Measurements from ENCODE around the gene SPDYE6. TPM values are rescaled to one million over a fixed set of nuclear protein-coding genes. Genes with fewer than 3 reads are reported as not detected.
"Not testable (repeated sequence)": the region's sequence is repeated elsewhere in the genome, so short reads cannot be mapped to it uniquely, and the experiment has no call there.

SPDYE6 gene
- total and polyA plus RNA-seq, 2 donors (not counting 1 experiment from before 2014, with no cell fraction given), result not detected

DNA sequence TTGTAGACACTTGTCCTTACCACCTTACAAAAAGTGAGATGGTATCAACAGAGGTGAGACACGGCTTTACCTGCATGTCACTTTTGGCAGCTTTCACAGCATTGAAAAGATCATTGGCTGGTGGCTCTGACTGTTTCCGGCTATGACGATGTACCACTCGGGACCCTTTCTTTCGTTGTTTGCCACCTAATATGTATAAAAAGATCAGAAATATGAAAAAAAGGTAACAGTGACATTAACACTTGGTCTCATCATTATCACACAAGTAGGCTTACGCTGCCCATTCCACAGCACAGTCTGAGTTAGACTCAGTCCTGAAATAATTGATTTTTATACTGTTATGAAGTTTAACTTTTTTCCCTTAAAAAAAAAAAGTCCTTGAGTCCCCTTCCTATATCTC lies 29.1 kb downstream of the SPDYE6 start:
- not testable (repeated sequence) for H3K4me2 ChIP-seq (replicated peaks; ENCODE audit: low read depth, low read length, poor library complexity, severe bottlenecking)

DNA sequence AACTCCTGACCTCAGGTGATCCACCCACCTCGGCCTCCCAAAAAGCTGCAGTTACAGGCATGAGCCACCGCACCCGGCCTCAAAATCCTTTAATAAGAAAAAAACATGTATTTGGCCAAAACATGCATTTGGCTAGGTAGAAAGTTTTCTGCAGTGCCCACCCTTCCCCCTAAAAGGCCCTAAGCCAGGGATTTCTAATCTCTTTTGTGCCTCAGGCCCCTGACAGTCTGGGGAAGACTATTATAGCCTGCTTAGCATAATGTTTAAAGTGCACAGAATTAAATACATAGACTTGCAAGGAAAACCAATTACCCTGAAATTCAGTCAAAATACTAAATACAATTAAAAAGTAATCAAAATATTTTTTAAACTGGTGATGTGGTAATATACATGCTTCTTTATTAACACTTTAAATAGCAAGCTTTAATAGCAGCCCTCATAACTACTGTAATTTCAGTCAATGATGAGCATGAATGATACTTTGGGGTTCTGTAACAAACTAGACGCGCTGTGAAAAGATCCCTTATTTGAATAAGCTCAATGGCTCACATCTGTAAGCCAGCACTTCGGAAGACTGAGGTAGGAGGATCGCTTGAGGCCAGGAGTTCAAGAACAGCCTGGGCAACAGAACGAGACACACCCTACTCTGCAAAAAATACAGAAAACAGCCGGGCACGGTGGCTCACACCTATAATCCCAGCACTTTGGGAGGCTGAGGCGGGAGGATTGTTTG lies 29.9 kb downstream of the SPDYE6 start:
- no peak overlapping the region for H3K27ac Mint-ChIP-seq
- H3K4me1 ChIP-seq (ENCODE audit: control insufficient read depth in 2 of 2, insufficient read depth in 2 of 2, low read length in 2 of 2), result peaks cover 3 to 11% of the 10 kb centered on the region in 2 donors
- H3K4me1 Mint-ChIP-seq, result peaks cover 26% of the 10 kb centered on the region
- no peak overlapping the region for H3K4me2 ChIP-seq (replicated peaks; ENCODE audit: low read depth, low read length, poor library complexity, severe bottlenecking)
- no peaks in the 10 kb centered on the region for H3K79me2 ChIP-seq (ENCODE audit: control insufficient read depth, insufficient read depth, low read length)
- no peaks in the 10 kb centered on the region for H4K20me1 ChIP-seq (ENCODE audit: control insufficient read depth, insufficient read depth, low read length, poor library complexity, severe bottlenecking)
- intact Hi-C loops (cut with micrococcal nuclease), result no loop called here
- H3K4me3 ChIP-seq (ENCODE audit: control extremely low read depth in 1 of 5, extremely low read depth in 1 of 5, insufficient read depth in 1 of 5, low read depth in 2 of 5, low read length in 4 of 5), result no peak overlapping the region
- CTCF ChIA-PET, result interaction anchor here (1.6 kb wide), 1 partner anchor 46 kb away, joined by 3 read pairs; no protein-coding TSS in a partner anchor
- no peak for ATAC-seq (ENCODE audit: low read depth)
- no peak for DNase-seq
- no peaks in the 10 kb centered on the region for H3K27me3 ChIP-seq (replicated peaks in 1 of 4; ENCODE audit: control extremely low read depth in 1 of 4, control insufficient read depth in 3 of 4, insufficient read depth in 4 of 4, low read length in 3 of 4)
- no peak overlapping the region for H3K27ac ChIP-seq (ENCODE audit: low read length in 2 of 2)
- POLR2A ChIA-PET, result no interaction called here
- no peaks in the 10 kb centered on the region for H3K9me3 Mint-ChIP-seq (ENCODE audit: insufficient read depth)
- H3K9ac ChIP-seq (ENCODE audit: low read length), result no peak overlapping the region
- no peak for TF ChIP-seq EZH2 (IDR thresholded peaks at IDR 0.05; ENCODE audit: borderline replicate concordance, insufficient read depth, low read depth, low read length, poor library complexity, severe bottlenecking)
- TF ChIP-seq, protein P1, sequence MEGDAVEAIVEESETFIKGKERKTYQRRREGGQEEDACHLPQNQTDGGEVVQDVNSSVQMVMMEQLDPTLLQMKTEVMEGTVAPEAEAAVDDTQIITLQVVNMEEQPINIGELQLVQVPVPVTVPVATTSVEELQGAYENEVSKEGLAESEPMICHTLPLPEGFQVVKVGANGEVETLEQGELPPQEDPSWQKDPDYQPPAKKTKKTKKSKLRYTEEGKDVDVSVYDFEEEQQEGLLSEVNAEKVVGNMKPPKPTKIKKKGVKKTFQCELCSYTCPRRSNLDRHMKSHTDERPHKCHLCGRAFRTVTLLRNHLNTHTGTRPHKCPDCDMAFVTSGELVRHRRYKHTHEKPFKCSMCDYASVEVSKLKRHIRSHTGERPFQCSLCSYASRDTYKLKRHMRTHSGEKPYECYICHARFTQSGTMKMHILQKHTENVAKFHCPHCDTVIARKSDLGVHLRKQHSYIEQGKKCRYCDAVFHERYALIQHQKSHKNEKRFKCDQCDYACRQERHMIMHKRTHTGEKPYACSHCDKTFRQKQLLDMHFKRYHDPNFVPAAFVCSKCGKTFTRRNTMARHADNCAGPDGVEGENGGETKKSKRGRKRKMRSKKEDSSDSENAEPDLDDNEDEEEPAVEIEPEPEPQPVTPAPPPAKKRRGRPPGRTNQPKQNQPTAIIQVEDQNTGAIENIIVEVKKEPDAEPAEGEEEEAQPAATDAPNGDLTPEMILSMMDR (IDR thresholded peaks at IDR 0.05), result no peak
- H3K36me3 ChIP-seq (replicated peaks in 1 of 2; ENCODE audit: control extremely low read depth in 1 of 2, control insufficient read depth in 1 of 2, extremely low read depth in 1 of 2, insufficient read depth in 2 of 2, low read length in 1 of 2), result peaks cover 0 to 4% of the 10 kb centered on the region in 2 experiments
- H3K27me3 Mint-ChIP-seq, result no peaks in the 10 kb centered on the region
- 95% methylated on average over 7 of the region's 11 CpGs for WGBS (ENCODE audit: insufficient coverage)
- no peaks in the 10 kb centered on the region for H3K9me3 ChIP-seq (ENCODE audit: control extremely low read depth in 1 of 3, control insufficient read depth in 2 of 3, insufficient read depth in 1 of 3, low read length in 2 of 3)
- H3K4me3 Mint-ChIP-seq, result no peak overlapping the region
- H2AFZ ChIP-seq (ENCODE audit: insufficient read depth, low read depth, low read length, poor library complexity, severe bottlenecking), result no peak overlapping the region

More for the DNA sequence above, 29.1 kb downstream of the SPDYE6 start:
- POLR2A ChIA-PET; H3K27ac ChIP-seq (ENCODE audit: low read length in 2 of 2); H3K36me3 ChIP-seq (replicated peaks in 1 of 2; ENCODE audit: control extremely low read depth in 1 of 2, control insufficient read depth in 1 of 2, extremely low read depth in 1 of 2, insufficient read depth in 2 of 2, low read length in 1 of 2); H3K27me3 ChIP-seq (replicated peaks in 1 of 4; ENCODE audit: control extremely low read depth in 1 of 4, control insufficient read depth in 3 of 4, insufficient read depth in 4 of 4, low read length in 3 of 4); intact Hi-C loops (cut with micrococcal nuclease); H3K9me3 Mint-ChIP-seq (ENCODE audit: insufficient read depth); H3K79me2 ChIP-seq (ENCODE audit: control insufficient read depth, insufficient read depth, low read length); H4K20me1 ChIP-seq (ENCODE audit: control insufficient read depth, insufficient read depth, low read length, poor library complexity, severe bottlenecking); H3K9me3 ChIP-seq (ENCODE audit: control extremely low read depth in 1 of 3, control insufficient read depth in 2 of 3, insufficient read depth in 1 of 3, low read length in 2 of 3); H3K27ac Mint-ChIP-seq; ATAC-seq (ENCODE audit: low read depth); H3K27me3 Mint-ChIP-seq; H3K4me3 ChIP-seq (ENCODE audit: control extremely low read depth in 1 of 5, extremely low read depth in 1 of 5, insufficient read depth in 1 of 5, low read depth in 2 of 5, low read length in 4 of 5); H2AFZ ChIP-seq (ENCODE audit: insufficient read depth, low read depth, low read length, poor library complexity, severe bottlenecking); DNase-seq; H3K4me3 Mint-ChIP-seq; H3K9ac ChIP-seq (ENCODE audit: low read length): not testable (repeated sequence)
- no CpG with 5 or more reads among the region's 6 CpGs for WGBS (ENCODE audit: insufficient coverage)
- H3K4me1 Mint-ChIP-seq, result peaks cover 30% of the 10 kb centered on the region
- peaks cover 9 to 14% of the 10 kb centered on the region in 2 donors for H3K4me1 ChIP-seq (ENCODE audit: control insufficient read depth in 2 of 2, insufficient read depth in 2 of 2, low read length in 2 of 2)
- CTCF ChIA-PET, result interaction anchor here (0.7 to 1.6 kb wide), 2 partner anchors 47 to 757 kb away, joined by 3 to 4 read pairs; no protein-coding TSS in a partner anchor

DNA sequence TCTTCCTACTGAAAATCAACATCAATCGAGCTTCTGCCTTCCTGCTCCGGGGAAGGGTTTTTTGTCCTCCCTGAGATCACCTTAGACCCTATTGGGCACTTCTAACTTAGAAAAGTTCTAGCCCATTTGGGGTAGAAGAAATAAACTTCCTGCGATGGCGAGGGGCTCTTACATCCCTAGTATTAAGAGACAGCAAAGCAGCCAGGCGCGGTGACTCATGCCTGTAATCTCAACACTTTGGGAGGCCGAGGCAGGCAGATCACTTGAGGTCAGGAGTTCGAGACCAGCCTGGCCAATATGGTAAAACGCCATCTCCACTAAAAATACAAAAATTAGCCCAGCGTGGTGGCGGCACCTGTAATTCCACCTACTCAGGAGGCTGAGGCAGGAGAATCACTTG lies 31.1 kb downstream of the SPDYE6 start:
- H4K20me1 ChIP-seq (ENCODE audit: control insufficient read depth, insufficient read depth, low read length, poor library complexity, severe bottlenecking); H3K79me2 ChIP-seq (ENCODE audit: control insufficient read depth, insufficient read depth, low read length); ATAC-seq (ENCODE audit: low read depth); H3K27ac ChIP-seq (ENCODE audit: low read length in 2 of 2); H3K9ac ChIP-seq (ENCODE audit: low read length); H3K27me3 Mint-ChIP-seq; H3K4me3 Mint-ChIP-seq; H3K4me2 ChIP-seq (replicated peaks; ENCODE audit: low read depth, low read length, poor library complexity, severe bottlenecking); H3K4me1 ChIP-seq (ENCODE audit: control insufficient read depth in 2 of 2, insufficient read depth in 2 of 2, low read length in 2 of 2); H3K9me3 ChIP-seq (ENCODE audit: control extremely low read depth in 1 of 3, control insufficient read depth in 2 of 3, insufficient read depth in 1 of 3, low read length in 2 of 3); H3K27me3 ChIP-seq (replicated peaks in 1 of 4; ENCODE audit: control extremely low read depth in 1 of 4, control insufficient read depth in 3 of 4, insufficient read depth in 4 of 4, low read length in 3 of 4); H3K4me3 ChIP-seq (ENCODE audit: control extremely low read depth in 1 of 5, extremely low read depth in 1 of 5, insufficient read depth in 1 of 5, low read depth in 2 of 5, low read length in 4 of 5); H3K9me3 Mint-ChIP-seq (ENCODE audit: insufficient read depth); CTCF ChIA-PET; intact Hi-C loops (cut with micrococcal nuclease); H3K27ac Mint-ChIP-seq; DNase-seq; H2AFZ ChIP-seq (ENCODE audit: insufficient read depth, low read depth, low read length, poor library complexity, severe bottlenecking): not testable (repeated sequence)
- H3K36me3 ChIP-seq (replicated peaks in 1 of 2; ENCODE audit: control extremely low read depth in 1 of 2, control insufficient read depth in 1 of 2, extremely low read depth in 1 of 2, insufficient read depth in 2 of 2, low read length in 1 of 2), result peaks cover 0 to 11% of the 10 kb centered on the region in 2 experiments
- H3K4me1 Mint-ChIP-seq, result peaks cover 28% of the 10 kb centered on the region
- POLR2A ChIA-PET, result interaction anchor here (0.7 kb wide), 1 partner anchor 17 kb away, joined by 7 read pairs; no protein-coding TSS in a partner anchor
- WGBS (ENCODE audit: insufficient coverage), result 94% methylated on average over 5 of the region's 11 CpGs

Data from B cell (primary cell).